ENCODE results near the gene FOXN3.

FOXN3 gene

GRCh38 chr14:89248411-89249064 lies 168.5 kb downstream of the FOXN3 start:
- DNase-seq: no peak

DNA sequence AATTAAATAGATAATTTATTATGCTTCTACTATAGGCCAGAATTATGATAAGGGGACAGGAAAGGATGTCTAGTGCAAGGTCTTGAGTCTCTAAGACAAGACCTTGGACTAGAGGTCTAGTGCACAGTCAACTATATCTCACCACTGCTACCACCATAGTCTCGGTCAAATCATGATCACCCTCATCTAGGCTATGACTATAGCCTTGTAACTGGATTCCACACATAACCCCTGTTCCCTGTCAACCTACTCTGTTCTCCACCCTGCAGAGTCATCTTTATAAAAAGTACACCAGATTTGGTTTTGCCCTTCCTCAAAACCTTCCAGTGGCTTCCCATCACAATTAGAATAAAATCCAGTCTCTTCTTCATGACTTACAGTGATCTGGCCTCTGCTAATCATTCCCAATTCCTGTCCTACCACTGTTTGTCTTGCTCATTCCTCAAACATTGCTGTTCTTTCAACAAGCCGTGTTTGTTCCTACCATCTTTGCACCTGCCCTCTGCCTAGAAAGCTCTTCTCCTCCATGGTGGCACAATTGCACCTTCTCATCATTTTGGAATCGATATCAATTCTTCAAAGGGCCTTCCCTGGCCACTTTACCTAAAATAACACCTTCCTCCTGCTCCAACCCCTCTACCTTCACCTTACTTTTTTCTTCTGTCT lies 169.4 kb downstream of the FOXN3 start:
- no peak for DNase-seq

DNA sequence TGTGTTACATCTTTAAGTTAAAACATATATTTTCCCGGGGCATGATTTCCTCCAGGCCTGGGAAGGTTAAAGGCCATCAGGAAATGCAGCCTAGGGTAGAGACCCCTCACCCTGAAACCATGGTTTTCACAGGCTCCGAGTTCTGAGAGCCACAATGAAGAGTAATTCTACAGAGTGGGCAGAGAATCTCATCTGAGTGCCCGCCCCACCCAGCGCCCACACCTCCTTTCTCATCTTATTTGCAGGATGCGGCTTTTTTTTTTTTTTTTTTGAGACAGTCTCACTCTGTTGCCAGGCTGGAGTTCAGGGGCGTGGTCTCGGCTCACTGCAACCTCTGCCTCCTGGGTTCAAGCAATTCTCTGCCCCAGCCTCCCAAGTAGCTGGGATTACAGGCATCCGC lies 170.7 kb downstream of the FOXN3 start:
- DNase-seq: no peak

GRCh38 chr14:89245802-89246201 lies 171.2 kb downstream of the FOXN3 start:
- DNase-seq: no peak

GRCh38 chr14:89244720-89245119 lies 172.3 kb downstream of the FOXN3 start:
- no peak for DNase-seq

DNA sequence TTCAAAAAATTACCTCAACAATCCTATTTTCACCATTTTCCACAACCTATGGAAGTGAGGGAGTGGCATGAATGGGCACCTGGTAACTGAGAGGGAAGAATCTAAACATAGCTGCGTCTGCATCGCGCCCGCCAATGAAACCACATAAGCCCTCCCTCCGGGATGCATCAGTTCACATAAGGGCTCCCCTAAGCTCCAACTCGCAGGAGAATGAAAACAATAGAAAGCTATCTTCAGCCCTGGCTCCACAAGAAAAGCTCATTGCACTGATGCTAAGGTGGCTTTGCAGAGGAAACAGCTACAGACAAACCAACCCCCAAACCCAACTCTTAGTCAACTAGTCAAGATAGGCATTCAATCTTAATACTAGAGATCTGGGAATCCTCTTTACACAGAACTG lies 173.3 kb downstream of the FOXN3 start:
- DNase-seq: no peak

GRCh38 chr14:89243286-89243685 lies 173.7 kb downstream of the FOXN3 start:
- no peak for DNase-seq

DNA sequence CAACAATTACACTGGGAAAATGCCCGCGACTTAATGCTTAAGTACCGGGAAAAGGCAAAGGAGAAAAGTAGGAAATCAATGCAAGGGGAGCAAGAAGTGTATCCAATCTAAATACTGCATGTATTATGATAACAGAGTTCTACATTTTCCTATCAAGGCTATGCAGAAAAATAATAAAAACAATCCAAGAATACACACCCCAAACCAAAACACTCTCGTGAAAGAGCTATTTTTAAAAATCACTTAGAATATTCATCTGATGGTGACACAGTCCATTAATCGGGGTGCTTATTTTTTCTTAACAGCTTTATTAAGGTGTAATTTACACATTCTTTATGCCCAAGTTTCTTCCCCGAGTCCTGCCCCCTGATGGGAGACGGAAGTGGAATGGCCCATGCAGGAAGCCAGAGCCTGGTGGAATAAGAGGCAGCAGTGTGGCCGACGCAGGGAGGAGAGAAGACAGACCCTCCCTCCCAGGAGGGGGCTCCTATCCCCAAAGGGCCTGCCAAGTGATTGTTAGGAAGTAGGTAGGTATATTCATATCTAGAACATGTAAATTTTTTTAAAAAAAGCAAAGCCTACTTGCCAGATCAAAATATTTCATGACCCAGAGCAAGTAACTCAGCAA lies 174.3 kb downstream of the FOXN3 start:
- DNase-seq: no peak

DNA sequence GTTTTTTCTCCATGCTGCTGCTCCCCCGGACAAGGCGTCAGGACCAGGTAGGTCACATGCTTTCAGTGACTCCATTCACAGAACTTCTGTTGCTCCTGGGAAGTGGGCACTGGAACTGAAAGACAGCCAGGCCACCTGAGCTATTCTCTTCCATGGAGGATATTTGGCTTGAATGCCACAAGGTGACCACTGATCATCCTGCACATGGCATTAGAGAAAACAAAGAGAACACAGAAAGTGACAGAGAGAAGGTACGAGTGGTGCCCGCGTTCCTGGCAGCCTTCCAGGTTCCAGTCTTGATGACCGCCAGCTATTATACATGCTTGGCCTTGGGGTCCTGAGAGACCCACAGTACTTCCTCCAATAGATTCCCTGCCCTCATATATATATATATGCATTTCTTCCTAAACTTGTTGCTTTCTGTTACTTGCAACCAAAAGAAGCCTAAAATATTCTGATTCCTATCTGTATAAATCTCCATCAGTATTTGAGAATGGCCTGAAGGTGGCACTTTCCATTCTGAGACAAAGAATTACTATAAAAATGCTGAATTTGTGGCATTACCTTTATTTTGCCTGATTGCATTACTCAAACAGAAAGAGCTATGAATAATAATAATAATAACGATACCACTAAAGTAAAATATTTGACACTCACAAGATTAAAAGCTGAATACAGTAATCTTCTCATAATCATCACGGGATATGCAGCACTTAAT lies 174.9 kb downstream of the FOXN3 start:
- no peak for DNase-seq

- no peak for DNase-seq
These were observed 175.8 kb downstream of the FOXN3 start for GRCh38 chr14:89241257-89241656.

GRCh38 chr14:89240414-89240813 lies 176.6 kb downstream of the FOXN3 start:
- DNase-seq: no peak

- DNase-seq: no peak
These were observed 178.0 kb downstream of the FOXN3 start for GRCh38 chr14:89239023-89239422.

GRCh38 chr14:89237921-89238529 lies 179.0 kb downstream of the FOXN3 start:
- no peak for DNase-seq

DNA sequence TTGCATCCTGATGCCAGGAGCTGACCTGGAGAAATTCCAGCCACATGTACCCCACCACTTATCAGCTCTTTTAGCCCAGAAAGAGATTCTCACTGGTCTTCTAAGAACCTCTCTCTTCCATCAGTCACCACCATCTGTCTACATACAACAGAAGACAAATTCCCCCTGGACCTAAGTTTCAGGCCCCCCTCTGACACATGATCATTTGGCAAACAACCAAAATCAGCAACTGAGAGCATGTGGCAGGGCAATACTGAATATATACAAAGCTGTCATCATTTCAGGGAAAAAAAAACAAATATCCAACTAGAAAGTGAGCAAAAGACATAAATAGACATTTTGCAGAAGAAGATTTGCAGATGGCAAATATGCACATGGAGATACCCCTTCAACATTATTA lies 180.2 kb downstream of the FOXN3 start:
- DNase-seq: no peak

- no peak for DNase-seq
These were observed 183.8 kb downstream of the FOXN3 start for GRCh38 chr14:89233184-89233583.

DNA sequence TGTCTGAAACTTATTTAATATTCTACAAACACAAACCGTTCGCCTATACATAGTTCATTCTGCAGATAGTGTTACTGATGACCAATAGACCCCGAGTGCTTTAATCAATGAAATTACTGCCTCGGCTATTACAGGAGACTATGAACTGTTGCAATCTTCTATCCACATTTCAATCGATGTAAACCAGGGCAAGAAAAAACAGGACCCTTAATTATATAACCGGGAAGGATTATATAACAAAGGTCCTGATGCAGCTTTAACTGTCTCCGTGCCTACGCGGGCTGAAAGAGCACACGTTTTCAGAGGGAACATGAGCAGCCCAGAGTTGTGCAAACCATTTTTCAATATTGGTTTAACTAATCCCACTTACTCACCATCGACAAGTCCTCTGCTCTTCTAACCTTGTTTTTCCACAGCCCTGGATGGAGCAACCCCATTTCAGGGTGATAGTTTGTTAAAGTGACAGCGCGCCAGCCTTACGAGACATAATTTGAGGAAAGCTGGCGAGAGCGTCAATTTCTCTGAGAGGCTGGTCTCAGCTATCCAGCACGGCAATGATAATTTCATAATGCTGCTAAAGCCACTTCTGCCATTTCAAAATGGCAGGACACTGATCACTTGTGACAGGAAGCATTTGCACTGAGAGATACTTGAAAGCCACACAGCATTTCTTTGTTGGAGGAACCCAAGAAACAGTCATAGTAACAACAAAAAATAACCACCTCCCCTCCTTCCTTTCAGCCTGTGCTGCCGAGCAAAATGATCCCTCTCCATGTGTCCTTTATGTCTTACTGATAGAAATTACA lies 184.6 kb downstream of the FOXN3 start:
- no peak for DNase-seq

DNA sequence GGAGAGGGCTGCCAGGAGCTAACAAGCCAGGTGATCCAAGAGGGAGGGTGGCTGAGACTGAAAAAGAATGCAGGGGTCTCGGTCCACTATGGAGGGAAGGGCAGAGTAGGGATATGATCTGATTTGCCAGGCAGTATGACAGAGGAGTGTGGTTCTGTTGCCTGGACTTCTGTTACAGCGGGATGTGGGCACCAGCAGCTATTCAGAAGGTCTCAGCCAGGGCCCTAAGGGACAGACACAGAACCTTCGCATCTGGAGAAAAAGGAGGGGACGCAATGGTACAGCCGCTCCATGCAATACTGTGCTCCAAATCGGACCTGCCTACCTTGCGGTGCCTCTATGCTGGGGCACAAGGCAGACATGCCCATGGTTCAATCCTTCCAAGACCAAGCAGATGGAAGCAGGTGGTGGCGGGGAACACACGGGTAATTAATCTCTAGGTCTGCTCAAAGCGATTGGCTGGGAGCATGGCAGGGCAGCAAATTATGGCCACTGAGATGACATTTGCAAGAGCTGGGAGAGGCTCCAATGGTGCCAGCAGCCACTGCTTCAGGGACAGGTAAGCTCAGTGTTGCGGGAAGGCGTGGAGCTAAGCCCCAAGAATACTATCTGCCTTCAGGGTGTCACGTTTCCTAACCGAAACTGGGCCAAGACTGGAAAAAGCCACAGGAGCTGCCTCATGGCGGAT lies 185.5 kb downstream of the FOXN3 start:
- no peak for DNase-seq

- DNase-seq: no peak
These were observed 188.0 kb downstream of the FOXN3 start for GRCh38 chr14:89228921-89229639.

DNA sequence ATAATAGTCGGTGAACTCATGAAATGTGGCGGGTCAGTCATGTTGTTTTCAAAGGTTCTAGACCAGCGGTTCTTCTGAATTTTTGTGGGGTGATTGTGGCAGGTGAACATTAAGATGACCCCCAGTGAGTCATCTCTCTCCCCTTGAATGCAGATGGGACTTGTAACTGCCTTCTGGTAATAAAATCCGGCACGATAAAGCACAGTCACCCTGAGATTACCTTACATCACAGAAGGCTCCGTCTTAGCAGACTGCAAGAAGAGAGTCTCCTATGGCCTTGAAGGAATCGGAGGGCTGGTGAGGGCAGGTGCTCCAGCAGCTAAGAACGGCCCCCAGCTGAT lies 189.6 kb downstream of the FOXN3 start:
- no peak for DNase-seq

DNA sequence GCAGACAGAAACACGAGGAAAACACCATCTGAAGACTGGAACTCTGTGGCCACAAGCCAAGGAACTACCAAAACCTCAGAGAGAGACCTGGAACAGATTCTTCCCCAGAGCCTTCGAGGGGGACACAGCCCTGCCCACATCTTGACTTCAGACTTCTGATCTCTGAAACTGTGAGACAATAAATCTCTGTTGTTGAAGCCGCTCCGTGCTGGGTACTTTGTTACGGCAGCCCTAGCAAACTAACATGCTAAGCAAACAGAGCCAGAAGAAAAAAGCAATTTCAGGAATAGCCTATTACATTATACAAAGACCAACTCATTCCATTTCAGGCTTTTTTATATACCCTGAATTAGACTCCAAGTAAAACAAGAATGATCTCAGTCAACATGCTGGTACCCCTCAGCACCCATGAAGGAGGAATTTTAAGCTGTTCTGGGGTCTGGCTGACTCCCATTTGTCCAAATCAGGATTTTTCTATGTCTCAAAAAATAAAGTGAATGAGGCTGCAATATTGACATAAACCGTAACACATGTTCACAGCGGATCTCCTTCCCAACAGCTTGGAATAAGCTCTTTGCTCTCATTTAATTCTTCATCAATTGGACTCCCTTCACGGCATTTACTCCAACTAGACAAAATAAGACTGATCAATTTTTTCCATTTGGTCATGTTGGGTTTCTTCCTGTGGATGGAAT lies 190.1 kb downstream of the FOXN3 start:
- no peak for DNase-seq

DNA sequence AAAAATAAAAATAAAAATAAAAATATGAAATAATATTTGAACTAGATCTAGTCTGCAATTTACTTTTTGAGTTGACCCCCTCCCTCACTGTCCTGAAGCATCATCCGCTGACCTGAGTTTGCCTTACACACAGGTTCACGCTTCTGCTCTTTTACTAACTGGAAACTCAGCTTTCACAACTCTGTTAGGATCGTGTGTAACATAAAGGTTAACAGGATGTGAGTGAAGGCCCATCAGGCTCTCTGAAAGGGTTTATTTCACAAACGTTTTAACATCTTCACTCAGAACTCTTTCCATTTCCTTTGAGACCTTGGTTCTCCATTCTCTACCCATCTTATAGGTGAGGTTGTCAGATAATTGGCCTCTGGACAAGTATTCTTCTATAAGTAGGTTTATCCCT lies 191.4 kb downstream of the FOXN3 start:
- no peak for DNase-seq

Measured in stimulated activated CD8-positive, alpha-beta memory T cell treated with anti-CD3 and anti-CD28 coated beads, Interleukin-4, amount 100 ng/mL, for 48 hours (primary cell).